Measurements from ENCODE around the gene DHRS7C.

DHRS7C gene

DNA sequence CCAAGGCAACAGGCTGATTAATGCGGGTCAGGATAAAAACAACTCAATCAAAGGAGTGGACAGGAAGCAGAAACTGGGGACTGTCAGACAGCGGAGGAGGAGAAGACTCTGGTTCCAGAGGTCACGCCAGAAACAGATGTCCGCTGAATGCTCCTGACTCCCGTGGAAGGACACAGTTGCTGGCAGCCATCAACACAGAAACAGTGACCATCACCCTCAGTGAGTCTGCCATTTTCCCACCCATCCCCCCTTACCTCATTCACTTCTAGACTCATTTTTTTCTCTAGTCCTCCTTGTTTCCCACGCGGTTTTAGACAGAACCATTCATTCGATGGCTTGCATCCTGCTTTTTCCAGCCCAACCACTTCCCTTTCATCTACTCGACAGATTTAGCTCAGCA, 40.9 kb downstream of the DHRS7C start:
- no peak overlapping the region for H2AFZ ChIP-seq (ENCODE audit: low read depth)
- H3K9ac ChIP-seq, result no peak overlapping the region
- no peaks in the 10 kb centered on the region for H3K4me1 ChIP-seq (ENCODE audit: low read depth, poor library complexity, severe bottlenecking)
- no peak overlapping the region for H3K4me3 ChIP-seq (IDR thresholded peaks at IDR 0.05; ENCODE audit: insufficient read depth, low read depth, low read length)
- TF ChIP-seq, protein P1, sequence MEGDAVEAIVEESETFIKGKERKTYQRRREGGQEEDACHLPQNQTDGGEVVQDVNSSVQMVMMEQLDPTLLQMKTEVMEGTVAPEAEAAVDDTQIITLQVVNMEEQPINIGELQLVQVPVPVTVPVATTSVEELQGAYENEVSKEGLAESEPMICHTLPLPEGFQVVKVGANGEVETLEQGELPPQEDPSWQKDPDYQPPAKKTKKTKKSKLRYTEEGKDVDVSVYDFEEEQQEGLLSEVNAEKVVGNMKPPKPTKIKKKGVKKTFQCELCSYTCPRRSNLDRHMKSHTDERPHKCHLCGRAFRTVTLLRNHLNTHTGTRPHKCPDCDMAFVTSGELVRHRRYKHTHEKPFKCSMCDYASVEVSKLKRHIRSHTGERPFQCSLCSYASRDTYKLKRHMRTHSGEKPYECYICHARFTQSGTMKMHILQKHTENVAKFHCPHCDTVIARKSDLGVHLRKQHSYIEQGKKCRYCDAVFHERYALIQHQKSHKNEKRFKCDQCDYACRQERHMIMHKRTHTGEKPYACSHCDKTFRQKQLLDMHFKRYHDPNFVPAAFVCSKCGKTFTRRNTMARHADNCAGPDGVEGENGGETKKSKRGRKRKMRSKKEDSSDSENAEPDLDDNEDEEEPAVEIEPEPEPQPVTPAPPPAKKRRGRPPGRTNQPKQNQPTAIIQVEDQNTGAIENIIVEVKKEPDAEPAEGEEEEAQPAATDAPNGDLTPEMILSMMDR (conservative IDR thresholded peaks at IDR 0.05; ENCODE audit: low read depth, low read length), result no peak
- no peaks in the 10 kb centered on the region for H4K20me1 ChIP-seq (ENCODE audit: insufficient read depth)
- H3K27me3 ChIP-seq (ENCODE audit: insufficient read depth, low read depth), result no peaks in the 10 kb centered on the region
- no peaks in the 10 kb centered on the region for H3K79me2 ChIP-seq (ENCODE audit: insufficient read depth, low read depth)
- H3K36me3 ChIP-seq (ENCODE audit: insufficient read depth), result no peaks in the 10 kb centered on the region
- H3K27ac ChIP-seq, result no peak overlapping the region
- no peak overlapping the region for H3K4me2 ChIP-seq

DNA sequence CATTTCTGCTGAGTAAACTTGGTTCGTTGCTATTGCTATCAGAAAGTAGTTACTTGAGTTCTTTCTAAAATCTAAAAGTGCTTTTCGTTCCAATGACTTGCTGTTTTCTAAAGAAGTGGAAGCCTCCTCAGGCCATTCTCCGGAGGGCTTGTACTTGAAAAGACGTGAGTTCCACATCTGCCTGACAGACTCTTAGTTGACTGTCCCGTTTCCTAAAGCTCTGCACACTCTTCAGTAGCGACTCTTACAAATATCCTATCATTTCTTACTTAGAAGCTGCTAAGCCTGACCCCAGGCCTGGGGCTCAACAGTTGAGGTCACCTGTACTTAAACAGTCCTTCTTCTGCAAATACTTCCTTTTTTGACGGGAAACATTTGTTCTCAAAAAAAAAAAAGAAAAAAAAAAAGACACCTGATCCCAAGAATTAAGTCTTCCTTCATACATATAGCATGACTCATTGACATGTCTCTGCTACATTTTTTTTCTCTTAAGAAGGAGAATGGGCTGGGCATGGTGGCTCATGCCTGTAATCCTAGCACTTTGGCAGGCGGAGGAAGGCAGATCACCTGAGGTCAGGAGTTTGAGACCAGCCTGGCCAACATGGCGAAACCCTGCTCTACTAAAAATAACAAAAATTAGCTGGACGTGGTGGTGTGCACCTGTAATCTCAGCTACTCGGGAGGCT, 61.5 kb downstream of the DHRS7C start:
- Histone ChIP-seq H3K36me3 (ENCODE audit: insufficient read depth) (no peaks in the 10 kb centered on the region), H3K79me2 (ENCODE audit: insufficient read depth, low read depth) (no peaks in the 10 kb centered on the region), H4K20me1 (ENCODE audit: insufficient read depth) (no peaks in the 10 kb centered on the region), H2AFZ (ENCODE audit: low read depth) (no peak overlapping the region), H3K9ac (no peak overlapping the region), H3K4me1 (ENCODE audit: low read depth, poor library complexity, severe bottlenecking) (no peaks in the 10 kb centered on the region), H3K27me3 (ENCODE audit: insufficient read depth, low read depth) (no peaks in the 10 kb centered on the region), H3K27ac (no peak overlapping the region), H3K4me3 (IDR thresholded peaks at IDR 0.05; ENCODE audit: insufficient read depth, low read depth, low read length) (no peak overlapping the region), H3K4me2 (no peak overlapping the region)
- TF ChIP-seq, protein P1 (conservative IDR thresholded peaks at IDR 0.05; ENCODE audit: low read depth, low read length), result no peak

DNA sequence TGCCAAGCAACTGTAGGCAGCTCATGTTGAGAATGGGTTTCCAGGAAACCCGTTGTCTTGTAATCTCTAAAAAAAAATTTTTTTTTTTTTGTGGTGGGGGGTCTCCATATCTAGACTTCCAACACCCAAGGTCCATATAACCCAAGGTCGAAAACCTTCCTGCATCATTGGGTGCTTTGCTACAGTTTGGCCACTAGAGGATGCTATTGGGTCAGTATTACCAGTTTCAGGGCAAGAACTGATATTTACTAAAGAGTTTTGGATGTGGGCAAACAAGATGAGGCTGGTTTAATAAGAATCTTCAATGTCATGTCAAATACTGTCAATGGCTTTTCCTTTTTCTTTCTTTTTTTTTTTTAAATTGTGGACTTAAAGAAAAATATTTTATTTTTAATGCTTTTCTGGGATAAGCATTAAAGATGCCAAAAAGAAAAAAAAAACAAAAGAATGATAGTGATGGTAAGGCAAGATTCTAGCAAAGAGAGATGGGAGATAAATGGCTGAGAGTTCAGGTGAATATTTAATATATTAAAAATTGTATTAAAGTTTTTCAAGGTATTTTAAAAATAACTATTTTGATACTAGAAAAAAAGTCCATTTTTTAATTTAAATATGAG, 62.2 kb downstream of the DHRS7C start:
- no peaks in the 10 kb centered on the region for H3K4me1 ChIP-seq (ENCODE audit: low read depth, poor library complexity, severe bottlenecking)
- H4K20me1 ChIP-seq (ENCODE audit: insufficient read depth), result no peaks in the 10 kb centered on the region
- H3K36me3 ChIP-seq (ENCODE audit: insufficient read depth), result no peaks in the 10 kb centered on the region
- H3K9ac ChIP-seq, result no peak overlapping the region
- H3K27ac ChIP-seq, result no peak overlapping the region
- TF ChIP-seq, protein P1 (conservative IDR thresholded peaks at IDR 0.05; ENCODE audit: low read depth, low read length), result peak; percentile 69
- H3K79me2 ChIP-seq (ENCODE audit: insufficient read depth, low read depth), result no peaks in the 10 kb centered on the region
- no peak overlapping the region for H3K4me2 ChIP-seq
- H3K4me3 ChIP-seq (IDR thresholded peaks at IDR 0.05; ENCODE audit: insufficient read depth, low read depth, low read length), result no peak overlapping the region
- H2AFZ ChIP-seq (ENCODE audit: low read depth), result no peak overlapping the region
- no peaks in the 10 kb centered on the region for H3K27me3 ChIP-seq (ENCODE audit: insufficient read depth, low read depth)

DNA sequence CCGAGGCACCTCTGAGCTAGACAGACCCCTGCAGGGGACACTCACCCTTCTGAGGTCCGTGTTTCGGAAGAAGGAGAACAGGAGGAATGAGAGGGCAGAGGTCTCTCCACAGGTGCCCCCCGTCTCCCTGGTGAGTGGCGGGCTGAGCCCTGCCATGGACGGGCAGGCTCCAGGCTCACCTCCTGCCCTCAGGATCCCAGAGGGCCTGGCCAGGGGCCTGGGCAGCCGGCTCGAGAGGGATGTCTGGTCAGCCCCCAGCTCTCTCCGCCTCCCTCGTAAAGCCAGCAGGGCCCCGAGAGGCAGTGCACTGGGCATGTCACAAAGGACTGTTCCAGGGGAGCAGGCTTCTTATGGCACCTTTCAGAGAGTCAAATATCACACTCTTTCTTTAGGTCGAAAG, 62.8 kb downstream of the DHRS7C start:
- H3K9ac ChIP-seq, result no peak overlapping the region
- H3K27ac ChIP-seq, result no peak overlapping the region
- H4K20me1 ChIP-seq (ENCODE audit: insufficient read depth), result no peaks in the 10 kb centered on the region
- TF ChIP-seq, protein P1 (conservative IDR thresholded peaks at IDR 0.05; ENCODE audit: low read depth, low read length), result no peak
- H3K79me2 ChIP-seq (ENCODE audit: insufficient read depth, low read depth), result no peaks in the 10 kb centered on the region
- no peak overlapping the region for H2AFZ ChIP-seq (ENCODE audit: low read depth)
- no peaks in the 10 kb centered on the region for H3K4me1 ChIP-seq (ENCODE audit: low read depth, poor library complexity, severe bottlenecking)
- no peaks in the 10 kb centered on the region for H3K36me3 ChIP-seq (ENCODE audit: insufficient read depth)
- no peak overlapping the region for H3K4me2 ChIP-seq
- H3K4me3 ChIP-seq (IDR thresholded peaks at IDR 0.05; ENCODE audit: insufficient read depth, low read depth, low read length), result no peak overlapping the region
- no peaks in the 10 kb centered on the region for H3K27me3 ChIP-seq (ENCODE audit: insufficient read depth, low read depth)

Measured in KMS-11 (cell line).